ENCODE data around the gene NUTF2.
"Not testable (repeated sequence)": the region's sequence is repeated elsewhere in the genome, so short reads cannot be mapped to it uniquely, and the experiment has no call there.

Gene NUTF2

GRCh38 chr16:67861877-67862276 lies 15.1 kb downstream of the NUTF2 start:
- peaks cover 100% of the 10 kb centered on the region for H4K20me1 ChIP-seq
- no peaks in the 10 kb centered on the region for H3K27me3 ChIP-seq
- no peak overlapping the region for H3K9ac ChIP-seq
- H3K9me3 ChIP-seq = no peaks in the 10 kb centered on the region
- no peak overlapping the region for H3K4me3 ChIP-seq
- peaks cover 98% of the 10 kb centered on the region for H3K36me3 ChIP-seq
- no peak overlapping the region for H3K27ac ChIP-seq
- H3K4me1 ChIP-seq = peaks cover 6% of the 10 kb centered on the region; the same call in 1 of the 2 replicates
- TF ChIP-seq Cebpa-rat (IDR thresholded peaks at IDR 0.05) = no peak
- H3K4me2 ChIP-seq = no peak overlapping the region

DNA sequence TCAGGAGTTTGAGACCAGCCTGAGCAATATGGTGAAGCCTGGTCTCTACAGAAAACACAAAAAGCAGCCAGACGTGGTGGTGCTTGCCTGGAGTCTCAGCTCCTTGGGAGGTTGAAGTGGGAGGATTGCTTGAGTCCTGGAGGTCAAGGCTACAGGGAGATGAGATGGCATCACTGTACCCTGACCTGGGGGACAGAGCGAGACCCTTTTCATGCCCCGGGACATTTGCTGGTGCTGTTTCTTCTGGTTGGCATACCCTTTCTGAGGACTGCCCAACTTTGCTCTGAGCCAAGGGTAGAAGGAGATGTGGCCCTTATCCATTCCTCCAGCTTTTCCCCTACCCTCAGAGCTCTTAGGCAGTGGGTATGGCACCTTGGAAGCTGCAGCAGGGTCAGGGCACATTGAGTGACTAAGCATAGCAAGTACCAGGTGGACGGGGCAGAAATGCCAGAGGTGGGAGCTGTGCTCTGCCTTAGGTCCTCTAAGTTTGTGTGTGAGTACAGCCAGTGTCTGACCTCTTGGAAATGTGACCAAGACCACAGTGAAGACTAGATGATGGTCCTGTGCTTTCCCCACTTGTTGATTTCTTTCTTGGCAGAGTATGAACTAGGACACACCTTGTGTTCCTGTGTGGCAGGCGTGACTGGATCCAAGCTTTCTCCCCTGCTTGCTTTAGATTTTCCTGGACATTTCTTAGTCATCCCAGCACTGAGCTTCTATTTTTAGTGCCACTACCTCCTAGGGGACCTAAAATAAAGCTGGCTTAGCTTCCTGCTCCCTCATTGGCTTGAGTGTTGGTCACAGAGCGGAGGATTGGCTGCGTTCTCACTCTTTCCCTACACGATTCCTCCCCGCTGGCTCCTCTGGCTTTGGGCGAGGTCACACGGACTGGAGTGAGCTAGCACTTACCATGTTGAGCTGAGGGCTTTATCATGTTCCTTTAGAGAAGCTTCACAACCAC lies 16.2 kb downstream of the NUTF2 start:
- Histone ChIP-seq H3K27me3 (no peaks in the 10 kb centered on the region), H4K20me1 (peaks cover 99% of the 10 kb centered on the region), H3K4me2 (no peak overlapping the region), H3K9me3 (no peaks in the 10 kb centered on the region), H3K9ac (0 out of 2 replicates have a peak overlapping the region, but pooled peaks have one; percentile 6), H3K36me3 (peaks cover 98% of the 10 kb centered on the region), H3K4me1 (no peaks in the 10 kb centered on the region), H3K27ac (peak overlapping the region; percentile 9; the same call in 1 of the 2 replicates), H3K4me3 (no peak overlapping the region)
- TF ChIP-seq Cebpa-rat (IDR thresholded peaks at IDR 0.05) = no peak

DNA sequence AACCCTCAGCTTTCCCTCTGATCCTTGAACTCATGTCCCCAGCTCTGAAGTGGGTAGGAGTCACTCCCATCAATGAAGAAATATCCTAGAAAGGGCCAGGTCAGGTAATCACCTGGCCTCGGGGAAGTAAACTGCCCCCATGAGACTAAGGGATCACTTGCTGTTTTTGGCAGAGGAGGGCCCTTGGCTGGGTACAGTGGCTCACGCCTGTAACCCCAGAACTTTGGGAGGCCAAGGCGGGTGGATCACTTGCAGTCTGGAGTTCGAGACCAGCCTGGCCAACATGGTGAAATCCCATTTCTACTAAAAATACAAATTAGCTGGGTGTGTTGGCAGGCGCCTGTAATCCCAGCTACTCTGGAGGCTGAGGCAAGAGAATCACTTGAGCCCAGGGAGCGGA lies 17.3 kb downstream of the NUTF2 start:
- not testable (repeated sequence) for H3K9ac ChIP-seq, H3K9me3 ChIP-seq, H3K27ac ChIP-seq, H3K4me2 ChIP-seq, H3K4me1 ChIP-seq, H3K27me3 ChIP-seq, H3K4me3 ChIP-seq
- H3K36me3 ChIP-seq = peaks cover 100% of the 10 kb centered on the region
- peaks cover 99% of the 10 kb centered on the region for H4K20me1 ChIP-seq

DNA sequence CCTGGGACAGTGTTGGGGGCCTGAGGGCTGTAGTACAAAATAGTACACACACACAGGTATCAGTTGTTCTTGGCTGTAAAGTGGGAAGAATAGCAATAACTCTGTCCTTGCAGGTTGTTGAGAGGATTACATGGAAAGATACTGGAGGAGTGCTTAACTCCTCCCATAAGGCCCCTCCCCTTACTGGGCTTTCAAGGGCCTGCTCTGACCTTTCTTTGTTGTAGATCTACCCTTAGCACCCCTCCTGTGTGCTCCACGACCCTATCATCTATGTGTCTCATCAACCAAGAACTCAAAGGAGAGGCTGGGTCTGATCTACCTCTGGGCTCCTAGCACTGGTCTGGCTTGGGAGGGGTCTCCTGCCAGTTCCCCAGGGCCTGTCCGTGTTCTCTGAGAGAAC lies 17.9 kb downstream of the NUTF2 start:
- Histone ChIP-seq H3K36me3 (peaks cover 100% of the 10 kb centered on the region), H4K20me1 (peaks cover 95% of the 10 kb centered on the region), H3K27ac (no peak overlapping the region), H3K27me3 (no peaks in the 10 kb centered on the region), H3K4me1 (no peaks in the 10 kb centered on the region), H3K4me3 (no peak overlapping the region), H3K9me3 (no peaks in the 10 kb centered on the region), H3K9ac (no peak overlapping the region), H3K4me2 (no peak overlapping the region)
- no peak for TF ChIP-seq Cebpa-rat (IDR thresholded peaks at IDR 0.05)

- Histone ChIP-seq H3K4me2 (no peak overlapping the region), H3K4me1 (no peaks in the 10 kb centered on the region), H3K27me3 (no peaks in the 10 kb centered on the region), H4K20me1 (peaks cover 93% of the 10 kb centered on the region), H3K4me3 (no peak overlapping the region), H3K36me3 (peaks cover 100% of the 10 kb centered on the region), H3K27ac (no peak overlapping the region), H3K9ac (no peak overlapping the region), H3K9me3 (no peaks in the 10 kb centered on the region)
- no peak for TF ChIP-seq Cebpa-rat (IDR thresholded peaks at IDR 0.05)
Observed at GRCh38 chr16:67865318-67865717, 18.6 kb downstream of the NUTF2 start.

DNA sequence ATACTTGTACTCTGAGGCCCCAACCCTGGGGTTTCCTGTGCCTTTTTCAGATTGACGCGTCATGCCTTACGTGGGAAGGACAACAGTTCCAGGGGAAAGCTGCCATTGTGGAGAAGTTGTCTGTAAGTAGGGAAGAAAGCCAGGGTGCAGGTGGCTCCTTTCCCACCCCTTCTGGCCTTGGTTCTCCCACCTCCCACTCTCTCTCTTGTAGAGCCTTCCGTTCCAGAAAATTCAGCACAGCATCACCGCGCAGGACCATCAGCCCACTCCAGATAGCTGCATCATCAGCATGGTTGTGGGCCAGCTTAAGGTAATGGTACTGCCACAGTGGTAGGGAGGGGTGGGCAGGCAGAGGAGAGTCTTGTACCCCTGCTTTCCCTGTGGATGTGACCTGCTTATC lies 21.6 kb downstream of the NUTF2 start:
- Histone ChIP-seq H3K27ac (no peak overlapping the region), H3K9ac (0 out of 2 replicates have a peak overlapping the region, but pooled peaks have one; percentile 4), H3K9me3 (no peaks in the 10 kb centered on the region), H3K36me3 (peaks cover 91% of the 10 kb centered on the region), H3K4me2 (no peak overlapping the region), H4K20me1 (peaks cover 65% of the 10 kb centered on the region), H3K27me3 (no peaks in the 10 kb centered on the region), H3K4me1 (peaks cover 7% of the 10 kb centered on the region), H3K4me3 (no peak overlapping the region)
- TF ChIP-seq Cebpa-rat (IDR thresholded peaks at IDR 0.05) = no peak

GRCh38 chr16:67869653-67870052 lies 22.9 kb downstream of the NUTF2 start:
- no peak for TF ChIP-seq Cebpa-rat (IDR thresholded peaks at IDR 0.05)
- Histone ChIP-seq H3K36me3 (peaks cover 77% of the 10 kb centered on the region), H3K4me3 (no peak overlapping the region), H3K4me1 (peaks cover 17% of the 10 kb centered on the region), H3K27me3 (no peaks in the 10 kb centered on the region), H4K20me1 (peaks cover 65% of the 10 kb centered on the region), H3K9ac (no peak overlapping the region), H3K9me3 (no peaks in the 10 kb centered on the region), H3K27ac (no peak overlapping the region), H3K4me2 (no peak overlapping the region)

DNA sequence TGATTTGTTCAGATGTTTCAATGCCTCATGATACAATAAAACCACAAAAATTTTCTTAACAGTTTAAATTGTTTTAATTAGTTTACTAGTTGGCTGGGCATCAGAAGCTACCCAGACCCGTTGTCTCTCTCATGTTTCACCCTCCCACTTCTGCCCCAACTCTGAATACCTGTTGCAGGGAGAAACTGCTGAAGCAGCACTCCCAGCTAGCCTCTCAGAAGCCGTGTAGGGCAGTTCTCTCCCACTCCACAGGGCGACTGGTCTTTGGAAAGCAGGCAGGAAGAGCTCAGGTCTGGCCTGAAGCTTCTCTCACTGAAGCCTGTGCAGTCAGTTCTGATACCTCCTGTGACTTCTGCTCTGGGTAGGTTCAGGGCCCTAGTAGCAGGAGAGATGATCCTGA lies 24.5 kb downstream of the NUTF2 start:
- Histone ChIP-seq H4K20me1 (peaks cover 65% of the 10 kb centered on the region), H3K4me1 (peaks cover 34% of the 10 kb centered on the region), H3K4me3 (no peak overlapping the region), H3K9ac (no peak overlapping the region), H3K36me3 (peaks cover 77% of the 10 kb centered on the region), H3K27ac (no peak overlapping the region), H3K9me3 (no peaks in the 10 kb centered on the region), H3K4me2 (no peak overlapping the region), H3K27me3 (no peaks in the 10 kb centered on the region)
- TF ChIP-seq Cebpa-rat (IDR thresholded peaks at IDR 0.05) = no peak

GRCh38 chr16:67872131-67872630 lies 25.4 kb downstream of the NUTF2 start:
- TF ChIP-seq Cebpa-rat (IDR thresholded peaks at IDR 0.05) = no peak
- H4K20me1 ChIP-seq = peaks cover 66% of the 10 kb centered on the region
- H3K4me3 ChIP-seq = peak overlapping the region; percentile 98
- peak overlapping the region; percentile 89 for H3K4me2 ChIP-seq
- H3K27ac ChIP-seq = peak overlapping the region; percentile 96
- peaks cover 37% of the 10 kb centered on the region for H3K4me1 ChIP-seq
- peak overlapping the region; percentile 97; the same call in 1 of the 2 replicates for H3K9ac ChIP-seq
- H3K36me3 ChIP-seq = peaks cover 77% of the 10 kb centered on the region
- no peaks in the 10 kb centered on the region for H3K27me3 ChIP-seq
- no peaks in the 10 kb centered on the region for H3K9me3 ChIP-seq

Data from BLaER1 (cell line).